ACC112 (cell line): Measurements from ENCODE around the gene RIPK4.

ENCODE experiments used
- H2AFZ ChIP-seq: fragments of 200-600 bp; sonication (generic); one replicate; pipeline ENCODE4 v1.6.0; 2017; ENCODE audit warnings: antibody characterized with exemption, low read length; ENCODE audit not compliant: unreplicated experiment
- H3K27ac ChIP-seq: fragments of 200-600 bp; sonication (generic); 2 replicates; pipeline ENCODE4 v1.5.1; 2014; ENCODE audit warnings: low read depth, mild to moderate bottlenecking, antibody characterized with exemption, low read length, moderate library complexity
- H3K27me3 ChIP-seq: fragments of 200-600 bp; sonication (generic); 2 replicates; pipeline ENCODE4 v1.6.1; 2014; ENCODE audit warnings: mild to moderate bottlenecking, antibody characterized with exemption, low read length, moderate library complexity, mixed read lengths; ENCODE audit not compliant: insufficient read depth
- H3K36me3 ChIP-seq: fragments of 200-600 bp; sonication (generic); 2 replicates; pipeline ENCODE4 v1.6.1; 2016; ENCODE audit warnings: mild to moderate bottlenecking, antibody characterized with exemption, low read length, moderate library complexity, mixed read lengths; ENCODE audit not compliant: insufficient read depth
- H3K4me1 ChIP-seq: fragments of 200-600 bp; sonication (generic); one replicate; pipeline ENCODE4 v1.6.1; 2016; ENCODE audit warnings: low read length, mixed read lengths; ENCODE audit not compliant: insufficient read depth, unreplicated experiment, control insufficient read depth
- H3K4me3 ChIP-seq: fragments of 200-600 bp; sonication (generic); 2 replicates; pipeline ENCODE4 v1.5.1; 2014; ENCODE audit warnings: mild to moderate bottlenecking, low read depth, low read length
- H3K79me2 ChIP-seq: fragments of 200-600 bp; sonication (generic); one replicate; pipeline ENCODE4 v1.6.0; 2016; ENCODE audit warnings: low read length; ENCODE audit not compliant: control insufficient read depth, unreplicated experiment, insufficient read depth

The RIPK4 gene

DNA sequence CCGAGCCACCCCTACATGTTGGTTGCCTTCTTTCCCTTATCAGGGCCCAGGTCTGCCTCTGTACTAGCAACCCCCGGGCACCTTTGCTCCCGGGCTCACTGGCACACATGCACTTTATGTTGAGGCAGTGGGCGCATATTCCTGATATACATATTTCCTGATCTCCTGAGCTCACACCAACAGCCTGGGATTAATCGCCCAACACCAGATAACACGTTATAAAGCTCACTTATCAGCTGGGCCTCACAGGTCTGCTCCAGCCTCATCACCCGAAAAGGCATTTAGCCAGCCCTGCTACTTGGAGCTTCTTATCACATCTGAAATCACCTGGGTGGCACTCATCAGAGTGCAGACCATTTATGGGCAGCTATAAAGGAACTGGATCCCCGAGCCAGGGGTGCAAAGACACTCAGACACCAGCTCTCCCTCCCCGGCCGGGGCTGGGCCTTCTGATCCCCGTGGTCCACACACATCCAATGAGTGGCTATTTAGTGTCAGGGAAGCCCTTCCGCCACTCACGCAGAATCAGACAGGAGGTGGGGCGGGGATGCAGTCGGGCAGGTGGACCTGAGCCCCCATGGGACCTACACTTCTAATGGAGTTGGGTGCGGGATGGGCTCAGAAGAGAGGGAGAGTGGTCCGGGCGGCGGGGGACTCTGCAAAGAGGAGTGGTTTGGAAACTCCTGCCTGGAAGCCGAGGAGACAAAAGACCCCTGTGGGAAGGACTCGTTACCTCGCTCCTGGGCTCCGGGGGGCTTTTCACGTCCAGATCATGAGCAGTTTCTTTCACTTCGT, 21.6 kb downstream of the RIPK4 start:
- no peaks in the 10 kb centered on the region for H3K36me3 ChIP-seq
- H2AFZ ChIP-seq = no peak overlapping the region
- no peak overlapping the region for H3K27ac ChIP-seq
- H3K4me3 ChIP-seq = no peak overlapping the region
- H3K79me2 ChIP-seq = no peaks in the 10 kb centered on the region
- peaks cover 5% of the 10 kb centered on the region for H3K4me1 ChIP-seq
- no peaks in the 10 kb centered on the region for H3K27me3 ChIP-seq

DNA sequence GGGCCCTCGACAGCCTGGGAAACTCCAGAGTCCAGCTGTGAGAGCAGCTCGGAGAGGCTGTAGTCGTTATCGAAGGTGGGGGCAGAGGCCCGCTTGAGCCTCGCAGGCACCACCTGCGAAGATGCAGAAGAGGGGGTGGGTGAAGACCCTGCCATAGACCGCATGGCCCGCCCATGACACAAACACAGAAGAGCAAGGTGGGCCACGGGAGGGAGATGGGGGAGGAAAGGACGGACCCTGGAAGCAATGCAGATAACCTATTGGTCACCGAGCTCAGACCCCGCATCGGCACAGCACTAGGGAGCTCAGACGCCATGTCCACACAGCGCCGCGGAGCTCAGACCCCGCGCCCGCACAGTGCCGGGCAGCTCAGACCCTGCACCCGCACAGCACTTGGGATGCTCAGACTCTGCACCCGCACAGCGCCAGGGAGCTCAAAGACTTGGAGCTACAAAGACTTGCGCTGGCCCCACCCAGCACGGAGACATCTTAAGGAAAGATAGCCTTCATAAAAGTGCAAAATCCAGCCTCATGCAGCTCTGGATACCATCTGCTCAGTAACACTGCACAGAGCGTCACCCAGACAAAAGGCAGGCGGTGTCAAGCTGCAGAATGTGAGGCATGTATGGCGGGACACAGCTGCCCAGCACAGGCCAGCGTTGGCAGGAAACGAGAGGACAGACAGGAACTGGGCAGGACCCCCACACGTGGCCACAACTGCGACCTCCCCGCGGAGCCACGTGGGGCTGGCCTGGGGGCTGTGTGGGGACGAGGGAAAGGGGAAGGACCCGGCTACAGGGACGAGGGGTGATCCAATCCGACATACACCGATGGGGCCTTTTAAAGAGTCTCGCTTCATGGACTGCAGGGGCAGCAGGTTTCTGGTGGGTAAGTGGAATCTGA, 22.6 kb downstream of the RIPK4 start:
- no peaks in the 10 kb centered on the region for H3K27me3 ChIP-seq
- no peak overlapping the region for H2AFZ ChIP-seq
- no peaks in the 10 kb centered on the region for H3K79me2 ChIP-seq
- no peak overlapping the region for H3K27ac ChIP-seq
- no peaks in the 10 kb centered on the region for H3K4me1 ChIP-seq
- H3K4me3 ChIP-seq = no peak overlapping the region
- H3K36me3 ChIP-seq = no peaks in the 10 kb centered on the region

DNA sequence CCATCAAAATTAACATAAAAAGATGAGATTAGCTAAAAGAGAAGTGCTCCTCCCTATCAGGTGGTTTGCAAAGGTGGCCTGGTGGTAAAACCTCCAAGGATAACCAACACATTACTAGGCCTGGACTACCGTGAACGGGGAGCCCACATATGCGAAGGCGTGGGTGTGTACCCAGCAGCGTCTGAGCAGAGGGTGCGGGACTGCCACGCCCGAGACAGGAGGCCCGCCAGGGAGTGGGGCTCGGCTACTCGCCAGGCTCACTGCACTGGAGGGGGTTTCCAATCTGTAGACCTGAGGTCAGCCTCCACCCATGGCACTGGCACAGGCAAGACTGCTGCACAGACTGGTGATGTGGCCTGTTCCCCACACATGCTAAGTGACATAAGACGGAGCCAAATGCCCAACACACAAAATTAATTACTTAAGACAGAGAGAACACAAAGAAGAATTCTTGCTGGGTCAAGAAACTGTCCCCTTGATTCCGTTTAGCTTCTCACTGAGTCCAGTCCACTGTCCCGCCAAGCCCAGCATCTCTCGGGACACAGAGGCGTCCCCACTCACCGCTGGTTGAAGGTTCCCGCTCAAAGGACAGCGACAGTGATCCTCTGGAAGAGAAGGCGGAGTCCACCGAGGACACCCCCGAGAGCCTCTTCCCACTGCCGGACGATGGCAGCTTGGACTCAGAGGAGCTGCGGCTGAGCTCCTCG, 23.4 kb downstream of the RIPK4 start:
- Histone ChIP-seq H3K27ac (no peak overlapping the region), H2AFZ (no peak overlapping the region), H3K79me2 (no peaks in the 10 kb centered on the region), H3K36me3 (no peaks in the 10 kb centered on the region), H3K4me3 (no peak overlapping the region), H3K4me1 (no peaks in the 10 kb centered on the region), H3K27me3 (no peaks in the 10 kb centered on the region)

DNA sequence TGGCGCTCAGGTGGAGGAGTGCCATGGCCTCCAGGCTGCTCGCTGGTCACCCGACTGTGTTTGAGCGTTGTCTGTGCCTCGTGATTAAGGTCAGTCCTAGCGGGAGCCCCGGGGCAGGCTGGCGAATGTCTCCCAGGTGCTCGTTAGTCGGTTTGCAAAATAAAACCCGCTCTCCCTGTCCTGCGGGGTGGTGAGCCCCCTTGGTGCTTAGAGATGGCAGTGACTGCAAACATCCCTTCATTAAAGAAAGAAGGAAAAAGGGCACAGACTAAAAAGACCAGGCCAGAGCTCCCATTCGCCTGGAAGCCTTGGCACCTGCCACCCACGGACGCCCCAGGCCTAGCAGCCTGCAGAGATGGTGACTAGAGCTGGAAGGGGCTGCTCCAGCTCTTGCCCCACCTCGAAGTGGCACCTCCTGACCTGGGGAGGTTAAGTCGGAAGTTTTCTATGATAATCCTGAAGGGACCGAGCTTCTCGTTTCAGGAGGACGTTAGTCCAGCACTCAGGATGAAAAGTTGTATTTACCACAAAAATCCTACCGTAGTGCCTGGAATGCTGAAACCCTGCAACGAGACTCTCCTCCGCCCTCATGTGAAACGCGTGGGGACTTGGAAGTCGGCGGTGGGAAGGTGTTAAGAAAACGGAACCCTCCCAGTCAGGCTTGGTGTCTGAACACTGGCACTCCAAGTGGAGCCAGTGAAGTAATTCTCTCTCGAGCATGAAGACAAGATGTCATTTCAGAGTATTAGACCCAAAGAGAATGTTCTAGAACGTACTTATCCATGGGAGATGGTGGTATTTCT, 24.6 kb downstream of the RIPK4 start:
- no peaks in the 10 kb centered on the region for H3K4me1 ChIP-seq
- no peaks in the 10 kb centered on the region for H3K27me3 ChIP-seq
- H3K4me3 ChIP-seq = no peak overlapping the region
- H2AFZ ChIP-seq = no peak overlapping the region
- H3K27ac ChIP-seq = no peak overlapping the region
- no peaks in the 10 kb centered on the region for H3K36me3 ChIP-seq
- no peaks in the 10 kb centered on the region for H3K79me2 ChIP-seq

DNA sequence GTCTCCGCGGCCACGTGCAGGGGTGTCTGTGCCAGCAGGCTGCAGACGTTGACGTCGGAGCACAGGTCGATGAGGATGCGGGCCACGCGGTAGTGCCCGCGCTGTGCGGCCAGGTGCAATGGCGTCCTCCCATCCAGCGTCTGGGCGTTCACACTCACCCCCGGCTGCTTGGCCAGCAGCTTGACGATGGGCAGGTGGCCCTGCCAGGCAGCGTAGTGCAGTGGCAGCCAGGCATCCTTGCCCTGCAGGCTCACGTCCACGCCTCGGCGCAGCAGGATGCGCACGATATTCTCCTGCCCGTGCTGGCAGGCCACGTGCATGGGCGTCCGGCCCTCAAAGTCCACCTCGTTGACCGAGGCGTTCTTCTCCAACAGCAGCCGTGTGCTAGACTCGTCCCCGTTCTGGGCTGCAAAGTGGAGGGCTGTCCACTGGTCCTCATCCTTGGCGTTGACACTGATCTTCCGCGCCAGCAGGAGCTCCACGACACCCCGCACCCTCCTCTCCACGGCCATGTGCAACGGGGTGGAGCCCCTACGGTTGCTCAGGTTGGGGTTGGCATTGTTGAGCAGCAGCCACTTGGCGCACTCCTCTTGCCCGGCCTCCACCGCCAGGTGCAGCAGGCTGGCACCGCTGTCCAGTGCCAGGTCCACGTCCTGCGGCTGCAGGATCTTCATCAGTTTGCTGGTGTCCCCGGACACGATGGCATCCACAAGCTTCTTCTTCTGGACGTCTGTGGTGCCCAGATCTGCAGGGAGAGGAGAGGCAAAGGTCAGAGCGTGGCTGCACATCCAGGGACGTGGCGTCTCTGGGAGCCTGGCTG, 25.4 kb downstream of the RIPK4 start:
- Histone ChIP-seq H3K79me2 (no peaks in the 10 kb centered on the region), H3K36me3 (no peaks in the 10 kb centered on the region)

DNA sequence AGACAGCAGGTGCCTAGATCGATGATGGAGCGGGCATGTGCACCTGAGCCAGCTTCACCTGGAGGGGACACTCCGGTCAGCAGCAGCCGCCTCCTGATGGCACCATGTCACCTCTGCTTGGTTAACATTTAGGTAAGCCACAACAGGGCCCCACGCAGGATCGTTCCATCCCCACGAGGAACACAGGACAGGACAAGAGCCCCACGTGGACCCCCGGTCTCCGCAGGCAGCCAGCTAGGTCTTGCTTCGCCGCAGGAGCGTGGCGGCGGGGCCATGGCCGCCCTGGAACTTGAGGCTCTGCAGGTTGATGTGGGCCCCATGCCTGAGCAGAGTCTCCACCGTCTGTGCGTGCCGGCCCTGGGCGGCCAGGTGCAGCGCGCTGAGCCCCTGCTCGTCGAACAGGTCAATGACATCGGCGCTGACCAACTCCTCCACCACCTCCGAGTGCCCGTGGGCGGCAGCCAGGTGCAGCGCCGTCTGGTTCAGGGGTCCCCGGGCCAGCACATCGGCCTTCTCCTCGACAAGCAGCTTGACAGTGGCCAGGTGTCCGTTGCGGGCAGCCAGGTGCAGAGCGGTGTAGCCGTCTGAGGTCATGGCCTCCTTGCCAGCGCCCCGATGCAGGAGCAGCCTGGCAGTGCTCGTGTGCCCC, 26.1 kb downstream of the RIPK4 start:
- no peaks in the 10 kb centered on the region for H3K79me2 ChIP-seq
- H3K4me3 ChIP-seq = no peak overlapping the region
- no peak overlapping the region for H3K27ac ChIP-seq
- H3K27me3 ChIP-seq = no peaks in the 10 kb centered on the region
- H3K36me3 ChIP-seq = no peaks in the 10 kb centered on the region
- H2AFZ ChIP-seq = no peak overlapping the region
- H3K4me1 ChIP-seq = no peaks in the 10 kb centered on the region

More for the DNA sequence above, 25.4 kb downstream of the RIPK4 start:
- no peak overlapping the region for H2AFZ ChIP-seq
- no peak overlapping the region for H3K27ac ChIP-seq
- no peaks in the 10 kb centered on the region for H3K4me1 ChIP-seq
- H3K27me3 ChIP-seq = no peaks in the 10 kb centered on the region
- H3K4me3 ChIP-seq = no peak overlapping the region

DNA sequence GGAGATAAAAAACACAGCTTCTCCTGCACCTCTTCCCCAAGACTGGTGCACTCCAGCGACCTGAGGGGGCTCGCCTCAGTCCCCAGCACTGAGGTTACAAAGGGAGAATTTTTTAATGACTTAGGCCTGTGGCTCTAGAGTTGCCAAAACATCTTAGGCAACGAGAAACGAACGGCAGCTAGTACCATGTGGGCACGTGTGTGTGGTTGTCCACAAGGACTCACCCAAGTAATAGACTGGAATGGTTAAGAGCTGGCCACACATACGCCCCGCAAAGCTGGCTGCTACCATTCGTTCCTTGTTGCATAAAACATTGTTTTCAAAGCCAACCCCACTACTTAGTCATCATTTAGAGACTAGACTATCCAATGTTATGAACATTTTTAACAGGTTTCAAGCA, 26.9 kb downstream of the RIPK4 start:
- Histone ChIP-seq H3K36me3 (no peaks in the 10 kb centered on the region), H3K27ac (no peak overlapping the region), H3K79me2 (no peaks in the 10 kb centered on the region), H3K4me1 (no peaks in the 10 kb centered on the region), H3K27me3 (no peaks in the 10 kb centered on the region), H2AFZ (no peak overlapping the region), H3K4me3 (no peak overlapping the region)

DNA sequence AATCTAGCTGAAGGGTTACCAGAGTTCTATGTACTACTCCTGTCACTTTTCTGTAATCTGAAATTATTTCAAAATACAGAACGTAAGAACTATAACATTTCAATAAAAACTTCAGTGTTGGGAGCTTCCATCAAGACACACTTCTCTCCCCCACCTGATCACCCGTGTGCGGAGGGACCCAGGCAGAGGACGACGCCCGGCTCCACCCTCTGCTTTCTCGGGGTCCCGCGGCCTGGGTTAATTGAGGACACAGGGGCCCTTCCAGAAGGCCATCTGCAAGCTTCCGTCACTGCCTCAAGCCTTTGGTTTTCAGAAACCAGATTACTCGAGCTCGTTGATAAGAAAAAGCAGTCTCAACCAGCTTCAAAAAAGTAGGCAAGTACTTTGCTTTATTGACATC, 27.8 kb downstream of the RIPK4 start:
- no peaks in the 10 kb centered on the region for H3K79me2 ChIP-seq
- H2AFZ ChIP-seq = no peak overlapping the region
- H3K4me1 ChIP-seq = no peaks in the 10 kb centered on the region
- H3K27me3 ChIP-seq = no peaks in the 10 kb centered on the region
- H3K4me3 ChIP-seq = no peak overlapping the region
- H3K36me3 ChIP-seq = no peaks in the 10 kb centered on the region
- no peak overlapping the region for H3K27ac ChIP-seq

DNA sequence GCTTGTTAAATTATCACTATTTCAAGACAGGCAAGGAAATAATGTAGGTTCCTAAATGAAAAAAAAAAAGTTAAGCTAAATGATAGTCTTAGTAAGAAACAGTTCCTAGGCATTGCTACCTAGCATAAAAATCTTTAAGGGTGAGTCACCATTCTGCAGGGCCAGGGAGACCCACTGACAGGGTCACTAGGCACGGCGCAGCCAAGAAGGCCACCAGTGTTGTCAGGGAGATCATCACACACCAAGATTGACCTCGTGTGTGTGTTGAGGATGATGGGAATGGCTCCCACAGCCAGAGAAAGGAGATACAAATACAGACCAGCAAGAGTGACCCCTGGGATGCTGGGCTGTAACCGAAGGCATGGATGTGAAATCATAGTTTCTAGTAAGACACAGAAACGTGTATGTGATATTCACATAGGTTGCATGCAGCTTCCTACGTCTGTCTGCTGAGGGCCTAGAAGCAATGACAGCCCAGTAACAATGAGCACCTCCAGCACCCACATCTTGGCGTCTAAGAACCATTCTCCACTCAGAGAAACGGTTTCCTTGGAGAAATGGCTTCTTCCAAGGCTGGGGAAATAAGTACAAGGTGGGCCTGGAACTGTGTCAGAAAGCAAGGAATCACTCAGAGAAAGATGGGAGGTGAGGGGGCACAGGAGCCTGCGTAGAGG, 29.1 kb downstream of the RIPK4 start:
- no peaks in the 10 kb centered on the region for H3K27me3 ChIP-seq
- no peaks in the 10 kb centered on the region for H3K79me2 ChIP-seq
- H3K4me3 ChIP-seq = no peak overlapping the region
- no peak overlapping the region for H3K27ac ChIP-seq
- no peaks in the 10 kb centered on the region for H3K36me3 ChIP-seq
- no peak overlapping the region for H2AFZ ChIP-seq
- no peaks in the 10 kb centered on the region for H3K4me1 ChIP-seq
